HEK293 (cell line): Measurements from ENCODE around the gene SLC39A7.
A peak's percentile ranks its signal among the peaks of the same experiment; 100 is the strongest.

ENCODE experiments used
- CTCF ChIA-PET: fragments of 350-600 bp; formaldehyde crosslinking; extraction: SDS; loops from one replicate; lab custom pipeline; 2021; ENCODE audit warnings: antibody characterized with exemption; lab: Yijun Ruan, JAX
- POLR2A ChIA-PET: fragments of 300-600 bp; formaldehyde crosslinking; extraction: SDS; loops from one replicate; lab custom pipeline; 2020; ENCODE audit warnings: antibody characterized with exemption, inconsistent platforms; lab: Yijun Ruan, JAX
- H3K27ac ChIP-seq: fragments of 200-500 bp; sonication (Bioruptor generic); 2 replicates; pipeline ENCODE4 v1.5.1; 2014; ENCODE audit warnings: low read depth, low read length, control low read depth, inconsistent platforms; ENCODE audit errors: extremely low read depth
- H3K36me3 ChIP-seq, 2 experiments: fragments of 200-500 bp in 1 of 2; sonication (Bioruptor generic) in 1 of 2; 1 replicate in 1 of 2; 2 replicates in 1 of 2; pipeline ENCODE4 v1.5.1; 2014 to 2017; ENCODE audit warnings: inconsistent platforms in 2 of 2, low read length in 2 of 2; ENCODE audit not compliant: control insufficient read depth in 2 of 2, insufficient read depth in 1 of 2
- H3K4me1 ChIP-seq: fragments of 200-500 bp; sonication (Bioruptor generic); 2 replicates; pipeline ENCODE4 v1.5.1; 2014; ENCODE audit warnings: mild to moderate bottlenecking, low read length, inconsistent platforms; ENCODE audit not compliant: control insufficient read depth, insufficient read depth
- H3K4me3 ChIP-seq: 2 replicates; pipeline ENCODE4 v1.5.1; 2011; ENCODE audit warnings: low read depth, mild to moderate bottlenecking, control low read depth, low read length, moderate library complexity
- H3K9me3 ChIP-seq: fragments of 200-500 bp; sonication (Bioruptor generic); 2 replicates; pipeline ENCODE4 v1.5.1; 2014; ENCODE audit warnings: low read depth, low read length, inconsistent platforms; ENCODE audit not compliant: control insufficient read depth, insufficient read depth
- BCL11A ChIP-seq: fragments of 450-650 bp; formaldehyde crosslinking; IDR thresholded peaks from 2 replicates; pipeline ENCODE4 v1.5.1; 2016; ENCODE audit warnings: low read depth, missing biosample characterization, missing genetic modification characterization
- BCL11B ChIP-seq: fragments of 450-650 bp; formaldehyde crosslinking; IDR thresholded peaks from 2 replicates; pipeline ENCODE4 v1.5.1; 2016; ENCODE audit warnings: low read depth, missing biosample characterization, missing genetic modification characterization
- GLIS1 ChIP-seq: fragments of 450-650 bp; formaldehyde crosslinking; IDR thresholded peaks from 2 replicates; pipeline ENCODE4 v1.5.1; 2016; ENCODE audit warnings: missing biosample characterization, missing genetic modification characterization
- PATZ1 ChIP-seq: fragments of 450-650 bp; formaldehyde crosslinking; IDR thresholded peaks from 2 replicates; pipeline ENCODE4 v1.5.1; 2016; ENCODE audit warnings: missing biosample characterization, missing genetic modification characterization
- RBAK ChIP-seq: fragments of 450-650 bp; formaldehyde crosslinking; IDR thresholded peaks from 2 replicates; pipeline ENCODE4 v1.5.1; 2016; ENCODE audit warnings: missing biosample characterization, missing genetic modification characterization
- SETDB1 ChIP-seq: IDR thresholded peaks from one replicate; pipeline ENCODE4 v1.6.1; 2017; ENCODE audit warnings: mild to moderate bottlenecking, low read length, moderate library complexity, mixed read lengths; ENCODE audit not compliant: insufficient read length
- WT1 ChIP-seq: fragments of 450-650 bp; formaldehyde crosslinking; IDR thresholded peaks from 2 replicates; pipeline ENCODE4 v1.5.1; 2016; ENCODE audit warnings: missing biosample characterization, missing genetic modification characterization
- YY2 ChIP-seq: fragments of 450-650 bp; formaldehyde crosslinking; IDR thresholded peaks from 2 replicates; pipeline ENCODE4 v1.5.1; 2016; ENCODE audit warnings: missing biosample characterization, missing genetic modification characterization
- ZIC2 ChIP-seq: fragments of 450-650 bp; formaldehyde crosslinking; IDR thresholded peaks from 2 replicates; pipeline ENCODE4 v1.5.1; 2016; ENCODE audit warnings: missing biosample characterization, missing genetic modification characterization
- ZNF140 ChIP-seq: fragments of 450-650 bp; formaldehyde crosslinking; IDR thresholded peaks from 2 replicates; pipeline ENCODE4 v1.5.1; 2016; ENCODE audit warnings: missing biosample characterization, missing genetic modification characterization
- ZNF18 ChIP-seq: fragments of 450-650 bp; formaldehyde crosslinking; IDR thresholded peaks from 2 replicates; pipeline ENCODE4 v1.5.1; 2016; ENCODE audit warnings: missing biosample characterization, missing genetic modification characterization
- ZNF214 ChIP-seq: fragments of 450-650 bp; formaldehyde crosslinking; IDR thresholded peaks from 2 replicates; pipeline ENCODE4 v1.5.1; 2017; ENCODE audit warnings: missing biosample characterization, mild to moderate bottlenecking, missing genetic modification characterization, borderline replicate concordance
- ZNF23 ChIP-seq: fragments of 450-650 bp; formaldehyde crosslinking; IDR thresholded peaks from 2 replicates; pipeline ENCODE4 v1.5.1; 2016; ENCODE audit warnings: missing biosample characterization, missing genetic modification characterization, borderline replicate concordance
- ZNF341 ChIP-seq: fragments of 450-650 bp; formaldehyde crosslinking; IDR thresholded peaks from 2 replicates; pipeline ENCODE4; 2016; ENCODE audit warnings: low read depth, missing biosample characterization, missing genetic modification characterization
- ZNF433 ChIP-seq: fragments of 450-650 bp; formaldehyde crosslinking; IDR thresholded peaks from 2 replicates; pipeline ENCODE4 v1.5.1; 2016; ENCODE audit warnings: missing biosample characterization, missing genetic modification characterization, low read depth
- ZNF621 ChIP-seq: fragments of 450-650 bp; formaldehyde crosslinking; IDR thresholded peaks from 2 replicates; pipeline ENCODE4 v1.5.1; 2017; ENCODE audit warnings: missing biosample characterization, missing genetic modification characterization
- ZNF777 ChIP-seq: fragments of 450-650 bp; formaldehyde crosslinking; IDR thresholded peaks from 2 replicates; pipeline ENCODE4 v1.5.1; 2017; ENCODE audit warnings: missing biosample characterization, missing genetic modification characterization, borderline replicate concordance
- ZSCAN16 ChIP-seq: fragments of 450-650 bp; formaldehyde crosslinking; IDR thresholded peaks from 2 replicates; pipeline ENCODE4 v1.5.1; 2016; ENCODE audit warnings: missing biosample characterization, missing genetic modification characterization
- ZSCAN23 ChIP-seq: fragments of 450-650 bp; formaldehyde crosslinking; IDR thresholded peaks from 2 replicates; pipeline ENCODE4 v1.5.1; 2016; ENCODE audit warnings: missing biosample characterization, missing genetic modification characterization
- TF ChIP-seq, protein P1 (sequence below): fragments of 450-650 bp; formaldehyde crosslinking; IDR thresholded peaks from 2 replicates; pipeline ENCODE4 v1.5.1; 2016; ENCODE audit warnings: missing biosample characterization, missing genetic modification characterization

The SLC39A7 gene

GRCh38 chr6:33175436-33176069 lies 25.1 kb upstream of the SLC39A7 start:
- no peak overlapping the region for H3K27ac ChIP-seq
- H3K4me3 ChIP-seq: no peak overlapping the region
- ChIA-PET POLR2A (no interaction called here), CTCF (interaction anchor here (0.7 to 2.1 kb wide), 6 partner anchors 20 to 161 kb away, joined by 3 to 7 read pairs (median 3); no protein-coding TSS in a partner anchor)
- no peaks in the 10 kb centered on the region for H3K36me3 ChIP-seq
- H3K4me1 ChIP-seq: no peaks in the 10 kb centered on the region
- TF ChIP-seq, protein P1, sequence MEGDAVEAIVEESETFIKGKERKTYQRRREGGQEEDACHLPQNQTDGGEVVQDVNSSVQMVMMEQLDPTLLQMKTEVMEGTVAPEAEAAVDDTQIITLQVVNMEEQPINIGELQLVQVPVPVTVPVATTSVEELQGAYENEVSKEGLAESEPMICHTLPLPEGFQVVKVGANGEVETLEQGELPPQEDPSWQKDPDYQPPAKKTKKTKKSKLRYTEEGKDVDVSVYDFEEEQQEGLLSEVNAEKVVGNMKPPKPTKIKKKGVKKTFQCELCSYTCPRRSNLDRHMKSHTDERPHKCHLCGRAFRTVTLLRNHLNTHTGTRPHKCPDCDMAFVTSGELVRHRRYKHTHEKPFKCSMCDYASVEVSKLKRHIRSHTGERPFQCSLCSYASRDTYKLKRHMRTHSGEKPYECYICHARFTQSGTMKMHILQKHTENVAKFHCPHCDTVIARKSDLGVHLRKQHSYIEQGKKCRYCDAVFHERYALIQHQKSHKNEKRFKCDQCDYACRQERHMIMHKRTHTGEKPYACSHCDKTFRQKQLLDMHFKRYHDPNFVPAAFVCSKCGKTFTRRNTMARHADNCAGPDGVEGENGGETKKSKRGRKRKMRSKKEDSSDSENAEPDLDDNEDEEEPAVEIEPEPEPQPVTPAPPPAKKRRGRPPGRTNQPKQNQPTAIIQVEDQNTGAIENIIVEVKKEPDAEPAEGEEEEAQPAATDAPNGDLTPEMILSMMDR: 0 out of 2 replicates have a peak, but pooled peaks have one; percentile 36
- no peak for TF ChIP-seq ZIC2 (tag by site-specific recombination)
- TF ChIP-seq, all 188 proteins: peak for 1
- H3K9me3 ChIP-seq: no peaks in the 10 kb centered on the region

- no peaks in the 10 kb centered on the region for H3K4me1 ChIP-seq
- POLR2A ChIA-PET: no interaction called here
Measured at GRCh38 chr6:33176906-33177305, 23.8 kb upstream of the SLC39A7 start.

DNA sequence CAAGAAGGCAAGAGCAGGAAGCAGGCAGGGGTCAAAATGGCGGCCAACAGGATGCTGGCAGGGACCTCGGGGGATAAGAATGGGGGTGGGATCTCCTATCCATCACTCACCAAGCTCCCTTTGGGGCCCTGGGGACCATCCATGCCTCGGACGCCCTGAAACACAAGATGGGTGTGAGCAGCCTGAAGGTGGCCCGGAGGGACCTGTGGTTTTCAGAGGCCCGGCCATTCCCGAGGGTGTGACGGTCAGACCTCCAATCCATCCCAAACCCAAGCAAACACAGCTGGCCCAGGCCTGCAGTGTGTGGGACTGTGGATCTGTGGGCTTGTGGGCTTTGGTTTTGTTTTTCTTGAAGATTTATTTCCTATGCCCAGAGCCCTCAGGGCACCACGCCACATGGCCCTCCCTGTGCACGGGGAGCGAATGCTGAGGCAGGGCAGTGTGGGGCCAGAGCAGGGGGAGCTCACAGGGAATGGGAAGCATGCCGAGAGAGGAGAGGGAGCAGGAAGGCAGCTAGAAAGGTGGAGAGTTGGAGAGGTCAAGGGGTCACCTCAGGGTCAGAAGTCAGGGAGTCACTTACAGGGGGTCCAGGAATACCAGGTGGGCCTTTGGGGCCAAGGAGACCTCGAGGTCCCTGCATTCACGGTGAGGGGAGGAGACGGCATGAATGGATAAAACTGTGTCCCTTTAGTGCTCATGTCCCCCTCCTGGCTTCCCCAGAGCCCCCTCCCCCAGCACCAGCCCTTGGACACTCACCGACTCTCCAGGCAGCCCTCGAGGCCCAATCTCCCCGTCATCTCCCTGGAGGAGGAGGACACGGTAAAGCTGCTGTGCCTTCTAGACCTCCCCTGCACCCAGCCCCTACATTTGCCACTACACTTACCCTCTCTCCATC lies 22.9 kb upstream of the SLC39A7 start:
- no peaks in the 10 kb centered on the region for H3K36me3 ChIP-seq
- H3K27ac ChIP-seq: no peak overlapping the region
- CTCF ChIA-PET: interaction anchor here (0.6 to 1.0 kb wide), 2 partner anchors 20 kb away, joined by 3 read pairs; no protein-coding TSS in a partner anchor
- no peaks in the 10 kb centered on the region for H3K9me3 ChIP-seq
- TF ChIP-seq BCL11B: 0 out of 2 replicates have a peak, but pooled peaks have one; percentile 60
- no peak for TF ChIP-seq ZNF777 (tag by site-specific recombination)
- TF ChIP-seq RBAK (tag by site-specific recombination): no peak
- no peak for TF ChIP-seq ZSCAN23 (tag by site-specific recombination)
- TF ChIP-seq PATZ1 (tag by site-specific recombination): no peak
- no peak for TF ChIP-seq ZNF18 (tag by site-specific recombination)
- TF ChIP-seq ZNF140 (tag by site-specific recombination): no peak
- no peak for TF ChIP-seq ZNF23
- peak; percentile 51 for TF ChIP-seq BCL11A (tag by site-specific recombination)
- POLR2A ChIA-PET: interaction anchor here (0.6 kb wide), 1 partner anchor 22 kb away, joined by 3 read pairs; no protein-coding TSS in a partner anchor
- no peak overlapping the region for H3K4me3 ChIP-seq
- H3K4me1 ChIP-seq: no peaks in the 10 kb centered on the region

More at GRCh38 chr6:33176906-33177305, 23.8 kb upstream of the SLC39A7 start:
- CTCF ChIA-PET: interaction anchor here (0.6 to 1.0 kb wide), 3 partner anchors 14 to 29 kb away, joined by 3 to 4 read pairs (median 3); no protein-coding TSS in a partner anchor
- H3K36me3 ChIP-seq: no peaks in the 10 kb centered on the region
- no peak for TF ChIP-seq ZNF341 (tag by site-specific recombination)
- no peak for TF ChIP-seq ZNF23
- no peak for TF ChIP-seq ZSCAN16 (tag by site-specific recombination)
- no peak for TF ChIP-seq SETDB1
- no peak for TF ChIP-seq WT1 (tag by site-specific recombination)
- no peak for TF ChIP-seq GLIS1 (tag by site-specific recombination)
- no peak for TF ChIP-seq ZNF433 (tag by site-specific recombination)
- no peak for TF ChIP-seq ZNF214 (tag by site-specific recombination)
- TF ChIP-seq YY2: no peak
- no peak for TF ChIP-seq ZNF621 (tag by site-specific recombination)
- no peak overlapping the region for H3K4me3 ChIP-seq
- no peak overlapping the region for H3K27ac ChIP-seq
- H3K9me3 ChIP-seq: no peaks in the 10 kb centered on the region
